IMR-90 (cell line): ENCODE measurements around the gene PAEP. TPM values are rescaled to one million over a fixed set of nuclear protein-coding genes. Genes with fewer than 3 reads are reported as not detected.
A peak's percentile ranks its signal among the peaks of the same experiment; 100 is the strongest.

Experiments used
- ATAC-seq: fragments of 200-7000 bp; cut with Tn5 transposase; 2 replicates; pipeline ENCODE4 v1.9.1; 2020; ENCODE audit warnings: low read depth, mild to moderate bottlenecking, moderate library complexity
- BruUV-seq: library from RNA; stranded (reverse); fragments of 400-500 nt; replicated peaks from 2 replicates; lab custom pipeline; 2021; lab: Mats Ljungman, UMichigan
- CTCF ChIA-PET: fragments of 300-600 bp; formaldehyde crosslinking; extraction: SDS; loops from one replicate; lab custom pipeline; 2021; ENCODE audit warnings: antibody characterized with exemption; lab: Yijun Ruan, JAX
- POLR2A ChIA-PET: fragments of 300-600 bp; sonication (Branson Sonifier 250); formaldehyde crosslinking; loops from one replicate; lab custom pipeline; 2022; ENCODE audit warnings: antibody characterized with exemption; ENCODE audit not compliant: unreplicated experiment; lab: Charles Lee
- DNase-seq: peaks from one replicate; pipeline ENCODE4 v3.0.0; 2013
- H2AFZ ChIP-seq: replicated peaks from 2 replicates; pipeline ENCODE3; 2013; ENCODE audit warnings: low read length, mild to moderate bottlenecking; ENCODE audit not compliant: poor library complexity
- H2AK5ac ChIP-seq: 2 replicates; pipeline ENCODE4 v1.6.1; 2013; ENCODE audit warnings: low read depth, low read length, inconsistent platforms
- H2AK9ac ChIP-seq: replicated peaks from 2 replicates; pipeline ENCODE3; 2013; ENCODE audit warnings: mild to moderate bottlenecking, low read depth, low read length, moderate library complexity; ENCODE audit not compliant: poor library complexity
- H2BK120ac ChIP-seq: 2 replicates; pipeline ENCODE4 v1.6.1; 2013; ENCODE audit warnings: low read depth, low read length, inconsistent platforms
- H2BK15ac ChIP-seq: 3 replicates; pipeline ENCODE4 v1.6.1; 2013; ENCODE audit warnings: low read depth, low read length, inconsistent platforms
- H2BK20ac ChIP-seq: 2 replicates; pipeline ENCODE4 v1.6.1; 2013; ENCODE audit warnings: low read depth, mild to moderate bottlenecking, inconsistent platforms, low read length, moderate library complexity
- H2BK5ac ChIP-seq: 2 replicates; pipeline ENCODE4 v1.6.1; 2013; ENCODE audit warnings: mild to moderate bottlenecking, low read depth, low read length, inconsistent platforms; ENCODE audit not compliant: poor library complexity, severe bottlenecking
- H3K14ac ChIP-seq: replicated peaks from 2 replicates; pipeline ENCODE4 v1.6.1; 2013; ENCODE audit warnings: low read depth, low read length, inconsistent platforms
- H3K18ac ChIP-seq: 2 replicates; pipeline ENCODE4 v1.6.1; 2013; ENCODE audit warnings: low read depth, low read length, control low read depth
- H3K23ac ChIP-seq: 2 replicates; pipeline ENCODE4 v1.6.1; 2013; ENCODE audit warnings: low read depth, low read length, inconsistent platforms
- H3K27ac ChIP-seq: 2 replicates; pipeline ENCODE4 v1.5.1; 2013; ENCODE audit warnings: mild to moderate bottlenecking, control low read depth, low read length; ENCODE audit not compliant: insufficient read depth
- H3K27me3 ChIP-seq: 2 replicates; pipeline ENCODE4 v1.6.1; 2013; ENCODE audit warnings: low read length; ENCODE audit not compliant: control insufficient read depth, insufficient read depth
- H3K36me3 ChIP-seq: 2 replicates; pipeline ENCODE4 v1.6.1; 2013; ENCODE audit warnings: low read length, mixed read lengths; ENCODE audit not compliant: control insufficient read depth, insufficient read depth
- H3K4ac ChIP-seq: 2 replicates; pipeline ENCODE4 v1.6.1; 2013; ENCODE audit warnings: low read depth, low read length, inconsistent platforms
- H3K4me1 ChIP-seq: 2 replicates; pipeline ENCODE4 v1.6.1; 2013; ENCODE audit warnings: low read length, mixed read lengths; ENCODE audit not compliant: control insufficient read depth, insufficient read depth
- H3K4me2 ChIP-seq: 2 replicates; pipeline ENCODE4 v1.6.1; 2013; ENCODE audit warnings: low read depth, mild to moderate bottlenecking, control low read depth, low read length, moderate library complexity
- H3K4me3 ChIP-seq: 2 replicates; pipeline ENCODE4 v1.5.1; 2013; ENCODE audit warnings: low read depth, mild to moderate bottlenecking, control low read depth, low read length, moderate library complexity; ENCODE audit not compliant: insufficient read depth
- H3K56ac ChIP-seq: 2 replicates; pipeline ENCODE4 v1.6.1; 2013; ENCODE audit warnings: low read length, inconsistent platforms; ENCODE audit not compliant: insufficient read depth; ENCODE audit errors: extremely low read depth
- H3K79me1 ChIP-seq, 2 experiments: 2 replicates each; pipeline ENCODE4 v1.6.1; 2013; ENCODE audit warnings: low read length in 2 of 2, inconsistent platforms in 1 of 2, low read depth in 1 of 2
- H3K9ac ChIP-seq: 2 replicates; pipeline ENCODE4 v1.6.1; 2013; ENCODE audit warnings: low read depth, low read length, control low read depth
- H3K9me1 ChIP-seq: 2 replicates; pipeline ENCODE4 v1.6.1; 2013; ENCODE audit warnings: low read length, inconsistent platforms; ENCODE audit not compliant: insufficient read depth
- H3K9me3 ChIP-seq: 2 replicates; pipeline ENCODE4 v1.6.1; 2013; ENCODE audit warnings: low read length; ENCODE audit not compliant: control insufficient read depth, insufficient read depth
- H4K20me1 ChIP-seq: 2 replicates; pipeline ENCODE4 v1.6.1; 2013; ENCODE audit warnings: low read length, inconsistent platforms; ENCODE audit not compliant: insufficient read depth
- H4K5ac ChIP-seq: 2 replicates; pipeline ENCODE4 v1.6.1; 2013; ENCODE audit warnings: mild to moderate bottlenecking, low read depth, low read length, control low read depth
- H4K8ac ChIP-seq, 2 experiments: 2 replicates each; pipeline ENCODE4 v1.6.1; 2013; ENCODE audit warnings: low read depth in 2 of 2, low read length in 2 of 2, control low read depth in 1 of 2, inconsistent platforms in 1 of 2
- H4K91ac ChIP-seq: 2 replicates; pipeline ENCODE4 v1.6.1; 2013; ENCODE audit warnings: low read depth, low read length, inconsistent platforms; ENCODE audit not compliant: insufficient read depth
- CEBPB ChIP-seq: IDR thresholded peaks from 2 replicates; pipeline ENCODE4 v1.6.1; 2012; ENCODE audit warnings: low read depth, low read length, improper control_type of control experiment
- CHD1 ChIP-seq: IDR thresholded peaks from 2 replicates; pipeline ENCODE4 v1.6.1; 2012; ENCODE audit warnings: low read depth, low read length, improper control_type of control experiment
- POLR2A ChIP-seq: IDR thresholded peaks from 2 replicates; pipeline ENCODE4 v1.6.1; 2012; ENCODE audit warnings: mild to moderate bottlenecking, low read depth, low read length
- RAD21 ChIP-seq: IDR thresholded peaks from 2 replicates; pipeline ENCODE4 v1.6.1; 2012; ENCODE audit warnings: low read length, improper control_type of control experiment
- SMC3 ChIP-seq: fragments of 150-350 bp; IDR thresholded peaks from 2 replicates; pipeline ENCODE4 v1.6.1; 2016; ENCODE audit warnings: low read depth, mild to moderate bottlenecking, antibody characterized with exemption, low read length, moderate library complexity
- WGBS, 2 experiments: methylation state at CpG; one replicate each; pipeline versions ENCODE4 v1.1.5 to v1.1.7; 2013; ENCODE audit warnings: missing lambda C conversion rate in 2 of 2; ENCODE audit not compliant: insufficient read length in 1 of 2; ENCODE audit errors: extremely low coverage in 2 of 2; 5-methylcytosine and 5-hydroxymethylcytosine counted together
- dilution Hi-C: fragments of 300-500 bp; cut with HindIII; formaldehyde crosslinking; loops from one replicate; pipeline ENCODE4 v1.14.3; 2018; ENCODE audit warnings: low sequenced_read_pairs; ENCODE audit not compliant: unreplicated experiment
- in situ Hi-C: fragments of 300-500 bp; cut with MboI; formaldehyde crosslinking; loops from 3 replicates; pipeline ENCODE4 v1.14.3; 2019; ENCODE audit warnings: low sequenced_read_pairs, inconsistent platforms, mixed read lengths
- intact Hi-C: fragments of 100-400 bp; cut with micrococcal nuclease; formaldehyde crosslinking; loops from 2 replicates; pipeline ENCODE4 v1.10.0; 2022
- polyA plus RNA-seq, 3 experiments: library from polyadenylated mRNA; depleted of rRNA; stranded (reverse); fragments of >200 nt; gene quantifications; 2 replicates each; pipeline ENCODE4 v1.2.3, GENCODE V29; 2012; ENCODE audit warnings: low replicate concordance in 1 of 3
- total RNA-seq: library from RNA; depleted of rRNA; stranded (reverse); fragments of >200 nt; gene quantifications from 2 replicates; pipeline ENCODE4 v1.2.3, GENCODE V29; 2012
- TF ChIP-seq, protein P1 (sequence below): conservative IDR thresholded peaks from 2 replicates; pipeline ENCODE4 v1.5.1; 2012; ENCODE audit warnings: mild to moderate bottlenecking, low read depth, low read length, improper control_type of control experiment

Gene PAEP
- total and polyA plus RNA-seq, 2 of the 4 experiments (the other 2 are of a cell fraction) = not detected

GRCh38 chr9:135602789-135603481 is 41.4 kb downstream of the PAEP start:
- Histone ChIP-seq H2BK20ac (no peak overlapping the region), H3K56ac (no peak overlapping the region), H3K79me1 (no peaks in the 10 kb centered on the region), H4K5ac (no peak overlapping the region), H2AK9ac (no peak overlapping the region), H3K9me3 (no peaks in the 10 kb centered on the region), H3K14ac (no peak overlapping the region), H3K36me3 (no peaks in the 10 kb centered on the region), H3K27me3 (no peaks in the 10 kb centered on the region; the same call in none of the 2 replicates), H2BK120ac (no peak overlapping the region), H3K27ac (no peak overlapping the region), H3K4me2 (no peak overlapping the region), H4K91ac (no peak overlapping the region), H3K9me1 (no peaks in the 10 kb centered on the region), H3K9ac (no peak overlapping the region), H2AFZ (peak overlapping the region; percentile 40), H3K4me3 (no peak overlapping the region), H4K20me1 (no peaks in the 10 kb centered on the region), H4K8ac (no peak overlapping the region), H3K4ac (no peak overlapping the region), H3K18ac (no peak overlapping the region), H2BK5ac (no peak overlapping the region), H3K4me1 (no peaks in the 10 kb centered on the region), H2BK15ac (no peak overlapping the region), H3K23ac (no peak overlapping the region), H2AK5ac (no peak overlapping the region)
- DNase-seq = peak; percentile 27
- 72% methylated on average over 4 of the region's 24 CpGs; no CpG with 5 or more reads in 1 of the 2 experiments for WGBS, 2 experiments
- dilution Hi-C loops = no loop called here
- intact Hi-C loops = loop anchor here (5.0 to 10.0 kb wide), 3 partner anchors 192 to 664 kb away; no protein-coding TSS in a partner anchor
- no TSS peak for BruUV-seq
- in situ Hi-C loops = loop anchor here (25.0 kb wide), 1 partner anchor 334 kb away; no protein-coding TSS in a partner anchor
- ATAC-seq = peak; percentile 65
- ChIA-PET CTCF (no interaction called here), POLR2A (no interaction called here)
- TF ChIP-seq CEBPB (no peak), SMC3 (peak; percentile 27; the same call in 1 of the 2 replicates), RAD21 (peak; percentile 25; the same call in 1 of the 2 replicates), CHD1 (no peak), POLR2A (no peak)
- TF ChIP-seq, protein P1, sequence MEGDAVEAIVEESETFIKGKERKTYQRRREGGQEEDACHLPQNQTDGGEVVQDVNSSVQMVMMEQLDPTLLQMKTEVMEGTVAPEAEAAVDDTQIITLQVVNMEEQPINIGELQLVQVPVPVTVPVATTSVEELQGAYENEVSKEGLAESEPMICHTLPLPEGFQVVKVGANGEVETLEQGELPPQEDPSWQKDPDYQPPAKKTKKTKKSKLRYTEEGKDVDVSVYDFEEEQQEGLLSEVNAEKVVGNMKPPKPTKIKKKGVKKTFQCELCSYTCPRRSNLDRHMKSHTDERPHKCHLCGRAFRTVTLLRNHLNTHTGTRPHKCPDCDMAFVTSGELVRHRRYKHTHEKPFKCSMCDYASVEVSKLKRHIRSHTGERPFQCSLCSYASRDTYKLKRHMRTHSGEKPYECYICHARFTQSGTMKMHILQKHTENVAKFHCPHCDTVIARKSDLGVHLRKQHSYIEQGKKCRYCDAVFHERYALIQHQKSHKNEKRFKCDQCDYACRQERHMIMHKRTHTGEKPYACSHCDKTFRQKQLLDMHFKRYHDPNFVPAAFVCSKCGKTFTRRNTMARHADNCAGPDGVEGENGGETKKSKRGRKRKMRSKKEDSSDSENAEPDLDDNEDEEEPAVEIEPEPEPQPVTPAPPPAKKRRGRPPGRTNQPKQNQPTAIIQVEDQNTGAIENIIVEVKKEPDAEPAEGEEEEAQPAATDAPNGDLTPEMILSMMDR = peak; percentile 74
